Activated CD4-positive, alpha-beta T cell treated with anti-CD3 and anti-CD28 coated beads for 1 hour (primary cell): ENCODE results near the gene NLK.
"Not testable (repeated sequence)": the region's sequence is repeated elsewhere in the genome, so short reads cannot be mapped to it uniquely, and the experiment has no call there.

Experiments used
- DNase-seq: peaks from one replicate; pipeline ENCODE4 v3.0.0-alpha.2; 2020

The NLK gene

DNA sequence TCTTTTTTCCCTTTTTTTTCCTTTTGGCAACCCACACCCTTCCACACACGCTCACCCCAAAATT lies at the start of gene NLK:
Gene NLK (plus strand): TSS at position 21 of the 64 bp plus-strand sequence. CDS start 197 bp downstream, outside the sequence.
- no peak for DNase-seq

- no peak for DNase-seq
These were observed 49.2 kb upstream of the NLK start for GRCh38 chr17:27993161-27993695.

GRCh38 chr17:27993723-27994310 lies 48.7 kb upstream of the NLK start:
- DNase-seq: no peak

DNA sequence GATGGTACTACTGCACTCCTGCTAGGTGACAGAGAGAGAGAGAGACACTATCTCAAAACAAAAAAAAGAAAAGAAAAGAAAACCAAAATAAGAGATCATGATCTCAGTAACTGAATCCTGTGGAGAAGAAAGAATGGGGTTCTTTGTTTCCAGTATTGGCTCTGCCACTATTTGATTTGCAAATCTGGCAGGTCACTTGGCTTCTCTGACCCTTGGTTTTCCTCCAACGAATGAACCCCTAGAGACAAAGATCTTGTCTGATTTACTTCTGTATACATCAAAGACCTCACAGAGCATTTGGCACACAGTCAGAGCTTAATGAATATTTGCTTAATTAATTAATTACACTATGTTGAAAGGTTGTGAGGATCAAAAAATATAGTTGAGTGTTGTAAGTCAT lies 47.9 kb upstream of the NLK start:
- DNase-seq: no peak

- no peak for DNase-seq
These were observed 46.9 kb upstream of the NLK start for GRCh38 chr17:27995554-27995953.

DNA sequence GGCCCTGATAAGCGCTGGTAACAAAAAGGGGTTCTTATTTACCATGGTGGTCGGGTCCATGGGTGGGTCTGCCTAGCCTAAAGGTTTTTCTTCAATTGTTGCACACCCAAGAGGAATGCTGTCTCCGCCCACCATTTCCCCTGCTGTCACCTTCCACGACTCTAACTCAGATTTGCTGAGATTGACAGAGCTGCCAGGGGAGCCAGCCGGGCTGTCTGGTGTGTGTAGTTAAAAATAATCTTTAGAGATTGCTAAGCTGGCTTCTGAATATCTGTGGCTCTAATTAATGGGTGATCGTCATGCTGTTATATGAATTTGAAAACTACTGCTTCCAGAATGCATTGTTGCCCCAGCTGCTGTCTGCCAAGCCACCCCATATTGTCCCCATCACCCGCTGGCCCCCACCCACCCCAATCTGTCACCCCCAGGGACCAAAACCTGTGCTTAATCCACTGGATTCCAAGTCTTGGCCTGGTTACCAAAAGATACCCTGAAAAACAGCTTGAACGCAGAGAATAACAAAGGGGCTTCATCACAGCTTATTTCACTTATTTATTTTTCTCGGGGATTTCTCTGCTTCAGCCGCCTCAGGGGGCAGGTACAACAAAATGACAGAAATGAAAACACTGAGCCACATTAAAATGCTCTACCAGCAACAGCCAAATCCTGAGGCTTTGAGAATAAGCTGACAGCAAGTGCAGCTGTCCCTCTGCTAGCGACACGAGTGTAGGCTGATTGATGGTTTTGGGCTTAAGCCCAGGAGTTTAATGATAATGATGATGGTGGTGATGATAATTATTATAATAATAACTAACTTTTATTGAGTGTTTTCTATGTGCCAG lies 46.1 kb upstream of the NLK start:
- no peak for DNase-seq

GRCh38 chr17:27997044-27997401 lies 45.5 kb upstream of the NLK start:
- no peak for DNase-seq

DNA sequence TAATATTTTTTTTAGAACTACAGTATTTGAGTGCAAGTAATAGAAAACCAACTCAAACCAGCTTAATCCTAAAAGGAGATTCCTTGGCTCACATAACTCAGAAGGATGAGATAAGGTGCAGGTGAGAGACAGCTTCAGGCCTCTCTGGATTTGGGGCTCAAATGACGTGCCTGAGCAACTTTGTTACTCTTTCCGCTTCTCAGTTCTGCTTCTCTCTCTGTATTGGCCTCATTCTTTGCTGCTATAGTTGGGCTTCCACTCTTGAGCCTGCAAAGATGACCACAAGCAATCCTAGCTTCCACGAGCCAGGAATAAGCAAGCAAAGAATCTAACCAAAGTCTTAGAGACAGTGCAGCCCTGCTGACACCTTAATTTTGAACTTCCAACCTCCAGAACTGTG lies 45.0 kb upstream of the NLK start:
- DNase-seq: no peak

- DNase-seq: no peak
These were observed 41.3 kb upstream of the NLK start for GRCh38 chr17:28001149-28001548.

GRCh38 chr17:28004344-28004743 lies 38.1 kb upstream of the NLK start:
- no peak for DNase-seq

DNA sequence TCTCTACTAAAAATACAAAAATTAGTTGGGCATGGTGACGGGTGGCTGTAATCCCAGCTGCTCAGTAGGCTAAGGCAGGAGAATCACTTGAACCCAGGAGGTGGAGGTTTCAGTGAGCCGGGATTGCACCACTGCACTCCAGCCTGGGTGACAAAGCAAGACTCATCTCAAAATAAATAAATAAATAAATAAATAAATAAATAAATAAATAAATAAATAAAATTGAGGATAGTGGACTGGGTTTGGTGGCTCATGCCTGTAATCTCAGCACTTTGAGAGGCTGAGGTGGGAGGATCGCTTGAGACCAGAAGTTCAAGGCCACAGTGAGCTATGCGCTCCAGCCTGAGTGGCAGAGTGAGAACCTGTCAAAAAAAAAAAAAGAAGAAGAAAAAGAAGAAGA lies 34.6 kb upstream of the NLK start:
- not testable (repeated sequence) for DNase-seq

GRCh38 chr17:28008513-28008912 lies 34.0 kb upstream of the NLK start:
- DNase-seq: no peak

- no peak for DNase-seq
These were observed 32.1 kb upstream of the NLK start for GRCh38 chr17:28010406-28010805.

GRCh38 chr17:28018439-28019070 lies 23.9 kb upstream of the NLK start:
- no peak for DNase-seq

- no peak for DNase-seq
These were observed 22.0 kb upstream of the NLK start for GRCh38 chr17:28020515-28020914.

GRCh38 chr17:28029044-28029443 lies 13.4 kb upstream of the NLK start:
- DNase-seq: no peak

GRCh38 chr17:28030386-28030785 lies 12.1 kb upstream of the NLK start:
- DNase-seq: no peak

- no peak for DNase-seq
These were observed 11.3 kb upstream of the NLK start for GRCh38 chr17:28031174-28031573.

DNA sequence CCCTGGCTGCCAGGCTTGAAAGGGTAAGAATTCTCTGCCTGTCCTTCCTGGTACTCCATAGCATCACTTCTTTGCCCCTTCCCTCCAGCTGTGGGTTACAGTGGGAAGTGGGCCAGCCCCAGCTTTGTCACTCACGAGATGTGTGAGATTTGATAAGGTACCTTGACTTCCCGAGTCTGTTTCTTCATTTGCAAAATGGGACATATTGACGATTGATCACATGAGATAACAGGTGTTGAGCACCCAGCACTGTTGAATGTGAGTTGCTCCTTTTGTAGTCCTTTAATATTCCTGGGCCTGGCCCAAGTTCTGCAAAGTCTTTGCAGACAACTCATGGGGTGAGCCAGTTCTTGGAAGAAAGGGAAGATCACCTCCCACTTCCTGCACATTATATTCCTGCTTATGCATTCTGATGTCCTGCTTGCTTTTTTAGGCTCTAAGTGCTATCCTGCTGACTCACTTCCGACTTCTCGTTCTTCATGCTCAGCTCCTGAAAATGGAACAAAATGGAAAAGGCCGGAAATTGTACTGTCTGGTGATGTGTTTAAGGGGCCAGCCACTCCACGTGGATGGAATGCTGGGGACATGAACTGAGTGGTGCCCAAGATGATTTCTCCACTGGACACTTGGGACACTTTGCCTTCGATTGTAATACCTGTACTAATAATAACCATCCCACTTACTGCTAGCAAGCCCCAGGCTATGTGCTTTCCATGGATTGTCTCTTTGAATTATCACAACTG lies 8.3 kb upstream of the NLK start:
- no peak for DNase-seq

- DNase-seq: not testable (repeated sequence)
These were observed 7.0 kb upstream of the NLK start for GRCh38 chr17:28035452-28035851.

GRCh38 chr17:28035884-28036283 lies 6.6 kb upstream of the NLK start:
- not testable (repeated sequence) for DNase-seq

DNA sequence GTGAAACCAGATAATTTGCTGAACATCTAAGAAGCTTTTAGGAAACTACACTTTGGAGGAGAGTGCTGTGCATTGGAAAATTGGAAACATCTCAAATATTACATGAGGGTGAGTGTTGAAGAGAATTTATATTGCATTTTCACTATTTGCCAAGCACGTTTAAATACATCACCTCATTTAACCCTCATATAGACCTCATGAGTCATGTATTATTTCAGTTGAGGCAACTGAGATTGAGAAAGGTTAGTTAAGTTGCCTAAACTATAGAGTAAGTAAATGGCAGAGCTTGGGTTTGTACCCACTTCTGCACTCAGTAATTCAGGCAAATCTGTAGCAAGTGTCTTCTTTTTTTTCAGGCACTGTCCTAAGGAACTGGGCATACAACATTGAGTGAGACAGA lies 3.7 kb upstream of the NLK start:
- DNase-seq: no peak

DNA sequence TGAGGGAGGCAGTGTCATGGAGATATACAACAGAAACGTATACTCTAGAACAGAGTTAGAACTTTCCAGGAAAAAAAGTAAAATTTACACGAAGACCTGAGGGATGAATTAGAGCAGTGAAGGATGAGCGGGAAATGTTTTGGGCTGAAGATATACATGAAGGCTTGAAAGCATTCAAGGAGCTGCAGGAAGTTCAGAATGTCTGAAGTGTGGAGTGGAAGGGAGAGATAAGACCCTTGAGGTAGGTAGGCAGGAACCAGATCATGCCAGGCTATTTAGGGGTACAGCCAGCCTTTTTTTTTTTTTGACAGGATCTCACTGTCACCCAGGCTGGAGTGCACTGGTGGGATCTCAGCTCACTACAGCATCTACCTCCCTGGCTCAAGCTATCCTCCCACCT lies 3.2 kb upstream of the NLK start:
- no peak for DNase-seq

GRCh38 chr17:28040406-28040805 lies 2.1 kb upstream of the NLK start:
- DNase-seq: no peak
